HCT116 (cell line): ENCODE results near the gene BCAS4.

Experiments used
- CEBPB ChIP-seq: IDR thresholded peaks from 2 replicates; pipeline ENCODE4 v1.6.1; 2012; ENCODE audit warnings: low read depth
- CTCF ChIP-seq, 3 experiments: fragments of 200-600 bp in 1 of 3; sonication (generic) in 1 of 3; IDR thresholded peaks in 2 of 3; conservative IDR thresholded peaks in 1 of 3; 2 replicates each; pipeline ENCODE4 v1.5.1; 2012 to 2017; ENCODE audit warnings: low read depth in 2 of 3, low read length in 2 of 3, antibody characterized with exemption in 1 of 3, borderline replicate concordance in 1 of 3, control low read depth in 1 of 3, mild to moderate bottlenecking in 1 of 3, mixed read lengths in 1 of 3, mixed run types in 1 of 3, moderate library complexity in 1 of 3; ENCODE audit not compliant: insufficient read depth in 1 of 3
- EZH2 ChIP-seq: fragments of 200-600 bp; sonication (generic); IDR thresholded peaks from 2 replicates; pipeline ENCODE4 v1.6.1; 2017; ENCODE audit warnings: antibody characterized with exemption, mixed run types
- EZH2phosphoT487 ChIP-seq: fragments of 200-600 bp; IDR thresholded peaks from 2 replicates; pipeline ENCODE4 v1.6.1; 2018; ENCODE audit warnings: antibody characterized with exemption, borderline replicate concordance
- JUND ChIP-seq: IDR thresholded peaks from 2 replicates; pipeline ENCODE4 v1.6.1; 2012
- POLR2A ChIP-seq: IDR thresholded peaks from 2 replicates; pipeline ENCODE4 v1.7.0; 2011; ENCODE audit warnings: borderline replicate concordance; ENCODE audit not compliant: insufficient read depth, insufficient read length; ENCODE audit errors: extremely low read depth
- POLR2AphosphoS5 ChIP-seq: IDR thresholded peaks from 2 replicates; pipeline ENCODE4 v1.6.1; 2011; ENCODE audit warnings: mild to moderate bottlenecking, low read depth, low read length, moderate library complexity
- RAD21 ChIP-seq: IDR thresholded peaks from 2 replicates; pipeline ENCODE4 v1.6.1; 2012; ENCODE audit warnings: low read depth, mild to moderate bottlenecking
- REST ChIP-seq: IDR thresholded peaks from 2 replicates; pipeline ENCODE4 v1.6.1; 2012; ENCODE audit warnings: low read depth
- SIN3A ChIP-seq: IDR thresholded peaks from 2 replicates; pipeline ENCODE4 v1.6.1; 2012; ENCODE audit warnings: low read depth
- YY1 ChIP-seq: IDR thresholded peaks from 2 replicates; pipeline ENCODE4 v1.6.1; 2011; ENCODE audit warnings: low read length, low read depth, moderate library complexity, mild to moderate bottlenecking; ENCODE audit not compliant: insufficient replicate concordance; ENCODE audit errors: extremely low read depth
- ZBTB33 ChIP-seq: IDR thresholded peaks from 2 replicates; pipeline ENCODE4 v1.6.1; 2011; ENCODE audit warnings: mild to moderate bottlenecking, low read length, moderate library complexity; ENCODE audit not compliant: insufficient replicate concordance; ENCODE audit errors: extremely low read depth

- TF ChIP-seq CTCF (IDR thresholded peaks at IDR 0.05 in 2 of 3, conservative IDR thresholded peaks at IDR 0.05 in 1 of 3; ENCODE audit: borderline replicate concordance in 1 of 3, insufficient read depth in 1 of 3, low read depth in 2 of 3, low read length in 2 of 3) (no peak), POLR2AphosphoS5 (no peak), JUND (no peak), REST (no peak), CEBPB (no peak), RAD21 (no peak), EZH2phosphoT487 (no peak), SIN3A (no peak), EZH2 (no peak), ZBTB33 (no peak), POLR2A (no peak), YY1 (no peak)
Measured at GRCh38 chr20:50887576-50887975, 92.7 kb downstream of the BCAS4 start.
